SK-N-SH treated with all-trans-retinoic acid at 6 μM for 48 hours (cell line): Measurements from ENCODE around the gene BTAF1.

Source experiments
- ARNTL ChIP-seq: fragments of 450-650 bp; formaldehyde crosslinking; IDR thresholded peaks from 2 replicates; pipeline ENCODE4 v1.5.0; 2020; ENCODE audit warnings: low read depth, mild to moderate bottlenecking, moderate library complexity, borderline replicate concordance
- CSDC2 ChIP-seq: fragments of 250-450 bp; sonication (Bioruptor Pico); IDR thresholded peaks from 2 replicates; pipeline ENCODE4 v1.5.0; 2020; ENCODE audit warnings: mild to moderate bottlenecking, moderate library complexity
- ESRRG ChIP-seq: fragments of 250-450 bp; sonication (Bioruptor Pico); IDR thresholded peaks from 2 replicates; pipeline ENCODE4 v1.6.1; 2021; ENCODE audit warnings: mild to moderate bottlenecking
- GLIS3 ChIP-seq: fragments of 250-450 bp; sonication (Bioruptor Pico); IDR thresholded peaks from 2 replicates; pipeline ENCODE4 v1.5.0; 2020; ENCODE audit warnings: mild to moderate bottlenecking, moderate library complexity
- ISL1 ChIP-seq: fragments of 250-450 bp; sonication (Bioruptor Pico); IDR thresholded peaks from 2 replicates; pipeline ENCODE4 v2.1.2; 2022; ENCODE audit warnings: mild to moderate bottlenecking, moderate library complexity
- OSR1 ChIP-seq: fragments of 250-450 bp; sonication (Bioruptor Pico); IDR thresholded peaks from 2 replicates; pipeline ENCODE4 v1.8.0; 2022; ENCODE audit warnings: moderate library complexity, mild to moderate bottlenecking, inconsistent platforms
- PPARA ChIP-seq: fragments of 250-450 bp; sonication (Bioruptor Pico); IDR thresholded peaks from 2 replicates; pipeline ENCODE4 v1.5.0; 2020; ENCODE audit warnings: mild to moderate bottlenecking, borderline replicate concordance
- TOX ChIP-seq: fragments of 250-450 bp; sonication (Bioruptor Pico); IDR thresholded peaks from 2 replicates; pipeline ENCODE4 v1.8.0; 2021; ENCODE audit warnings: mild to moderate bottlenecking, moderate library complexity, borderline replicate concordance
- ZC3H10 ChIP-seq: fragments of 250-450 bp; sonication (Bioruptor Pico); IDR thresholded peaks from 2 replicates; pipeline ENCODE4 v1.5.1; 2021; ENCODE audit warnings: mild to moderate bottlenecking, moderate library complexity
- ZFP30 ChIP-seq: fragments of 450-650 bp; formaldehyde crosslinking; IDR thresholded peaks from 2 replicates; pipeline ENCODE4 v1.5.0; 2022; ENCODE audit warnings: mild to moderate bottlenecking, moderate library complexity
- ZNF565 ChIP-seq: fragments of 450-650 bp; formaldehyde crosslinking; conservative IDR thresholded peaks from 2 replicates; pipeline ENCODE4 v1.5.0; 2020; ENCODE audit warnings: low read depth, mild to moderate bottlenecking, moderate library complexity
- TF ChIP-seq, protein P1 (sequence below): fragments of 250-450 bp; sonication (Bioruptor Pico); IDR thresholded peaks from 2 replicates; pipeline ENCODE4 v1.8.0; 2020; ENCODE audit warnings: mild to moderate bottlenecking, moderate library complexity, borderline replicate concordance
- TF ChIP-seq, protein P2 (sequence below): fragments of 250-450 bp; sonication (Bioruptor Pico); IDR thresholded peaks from 2 replicates; pipeline ENCODE4 v1.5.1; 2020; ENCODE audit warnings: low read depth, mild to moderate bottlenecking, moderate library complexity

DNA sequence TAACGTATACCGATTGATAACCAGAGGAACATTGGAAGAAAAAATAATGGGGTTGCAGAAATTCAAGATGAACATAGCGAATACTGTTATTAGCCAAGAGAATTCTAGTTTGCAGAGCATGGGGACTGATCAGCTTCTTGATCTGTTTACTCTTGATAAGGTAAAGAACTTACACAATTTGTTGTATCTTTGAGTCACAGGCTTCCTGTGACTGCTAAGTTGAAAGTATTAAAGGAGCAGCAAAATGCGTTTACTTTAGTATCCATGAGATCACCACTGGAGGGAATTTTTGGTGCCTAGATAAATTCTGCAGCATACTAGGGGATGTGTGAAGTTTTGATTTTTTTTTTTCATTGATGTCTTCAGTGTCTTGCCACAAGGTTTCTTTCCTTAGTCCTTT, 103.6 kb downstream of the BTAF1 start:
- TF ChIP-seq ARNTL (no peak), ISL1 (no peak), GLIS3 (CRISPR knock-in tag) (no peak), CSDC2 (CRISPR knock-in tag) (no peak), PPARA (no peak), TOX (CRISPR knock-in tag) (no peak), ZFP30 (CRISPR knock-in tag) (no peak), ZC3H10 (CRISPR knock-in tag) (no peak), ESRRG (CRISPR knock-in tag) (no peak), OSR1 (CRISPR knock-in tag) (no peak), ZNF565 (CRISPR knock-in tag) (no peak)
- TF ChIP-seq, protein P1, sequence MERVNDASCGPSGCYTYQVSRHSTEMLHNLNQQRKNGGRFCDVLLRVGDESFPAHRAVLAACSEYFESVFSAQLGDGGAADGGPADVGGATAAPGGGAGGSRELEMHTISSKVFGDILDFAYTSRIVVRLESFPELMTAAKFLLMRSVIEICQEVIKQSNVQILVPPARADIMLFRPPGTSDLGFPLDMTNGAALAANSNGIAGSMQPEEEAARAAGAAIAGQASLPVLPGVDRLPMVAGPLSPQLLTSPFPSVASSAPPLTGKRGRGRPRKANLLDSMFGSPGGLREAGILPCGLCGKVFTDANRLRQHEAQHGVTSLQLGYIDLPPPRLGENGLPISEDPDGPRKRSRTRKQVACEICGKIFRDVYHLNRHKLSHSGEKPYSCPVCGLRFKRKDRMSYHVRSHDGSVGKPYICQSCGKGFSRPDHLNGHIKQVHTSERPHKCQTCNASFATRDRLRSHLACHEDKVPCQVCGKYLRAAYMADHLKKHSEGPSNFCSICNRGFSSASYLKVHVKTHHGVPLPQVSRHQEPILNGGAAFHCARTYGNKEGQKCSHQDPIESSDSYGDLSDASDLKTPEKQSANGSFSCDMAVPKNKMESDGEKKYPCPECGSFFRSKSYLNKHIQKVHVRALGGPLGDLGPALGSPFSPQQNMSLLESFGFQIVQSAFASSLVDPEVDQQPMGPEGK (CRISPR knock-in tag), result no peak
- TF ChIP-seq, protein P2, sequence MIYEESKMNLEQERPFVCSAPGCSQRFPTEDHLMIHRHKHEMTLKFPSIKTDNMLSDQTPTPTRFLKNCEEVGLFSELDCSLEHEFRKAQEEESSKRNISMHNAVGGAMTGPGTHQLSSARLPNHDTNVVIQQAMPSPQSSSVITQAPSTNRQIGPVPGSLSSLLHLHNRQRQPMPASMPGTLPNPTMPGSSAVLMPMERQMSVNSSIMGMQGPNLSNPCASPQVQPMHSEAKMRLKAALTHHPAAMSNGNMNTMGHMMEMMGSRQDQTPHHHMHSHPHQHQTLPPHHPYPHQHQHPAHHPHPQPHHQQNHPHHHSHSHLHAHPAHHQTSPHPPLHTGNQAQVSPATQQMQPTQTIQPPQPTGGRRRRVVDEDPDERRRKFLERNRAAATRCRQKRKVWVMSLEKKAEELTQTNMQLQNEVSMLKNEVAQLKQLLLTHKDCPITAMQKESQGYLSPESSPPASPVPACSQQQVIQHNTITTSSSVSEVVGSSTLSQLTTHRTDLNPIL (CRISPR knock-in tag), result no peak
